ENCODE measurements around the gene BICD2.
"Not testable (repeated sequence)": the region's sequence is repeated elsewhere in the genome, so short reads cannot be mapped to it uniquely, and the experiment has no call there.

Gene BICD2

DNA sequence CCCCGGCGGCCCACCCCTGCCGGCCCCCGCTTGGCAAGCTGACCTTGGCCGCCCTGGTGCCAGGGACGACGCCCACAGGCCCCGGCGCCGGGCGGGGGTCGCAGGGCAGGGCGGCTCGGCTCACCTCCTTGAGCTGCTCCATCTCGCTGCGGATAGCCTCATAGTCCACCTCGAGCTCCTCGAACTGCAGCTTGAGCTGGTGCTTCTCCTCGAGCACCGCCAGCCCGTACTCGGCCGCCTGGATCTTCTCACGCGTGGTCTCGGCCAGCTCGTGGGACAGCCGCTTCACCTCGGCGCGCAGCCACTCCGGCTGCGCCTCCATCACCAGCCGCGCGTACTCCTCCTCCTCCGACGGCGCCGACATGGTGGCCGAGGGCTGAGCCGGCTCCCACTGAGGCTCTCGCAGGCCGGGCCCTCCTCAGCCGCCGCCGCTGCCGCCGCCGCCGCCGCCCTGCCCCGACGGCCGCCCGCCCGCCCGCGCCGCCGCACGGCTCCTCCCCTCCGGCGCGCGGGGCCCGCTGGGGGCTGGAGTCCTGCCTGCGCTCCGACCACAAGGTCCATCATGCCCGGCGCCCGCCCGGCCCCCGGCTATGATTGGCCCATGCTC is at the start of gene BICD2:
Gene BICD2 (minus strand): TSS at position 453 of the 607 bp plus-strand sequence. CDS start 89 bp downstream, at position 364.
- DNase-seq (ENCODE audit: low read depth): no peak

DNA sequence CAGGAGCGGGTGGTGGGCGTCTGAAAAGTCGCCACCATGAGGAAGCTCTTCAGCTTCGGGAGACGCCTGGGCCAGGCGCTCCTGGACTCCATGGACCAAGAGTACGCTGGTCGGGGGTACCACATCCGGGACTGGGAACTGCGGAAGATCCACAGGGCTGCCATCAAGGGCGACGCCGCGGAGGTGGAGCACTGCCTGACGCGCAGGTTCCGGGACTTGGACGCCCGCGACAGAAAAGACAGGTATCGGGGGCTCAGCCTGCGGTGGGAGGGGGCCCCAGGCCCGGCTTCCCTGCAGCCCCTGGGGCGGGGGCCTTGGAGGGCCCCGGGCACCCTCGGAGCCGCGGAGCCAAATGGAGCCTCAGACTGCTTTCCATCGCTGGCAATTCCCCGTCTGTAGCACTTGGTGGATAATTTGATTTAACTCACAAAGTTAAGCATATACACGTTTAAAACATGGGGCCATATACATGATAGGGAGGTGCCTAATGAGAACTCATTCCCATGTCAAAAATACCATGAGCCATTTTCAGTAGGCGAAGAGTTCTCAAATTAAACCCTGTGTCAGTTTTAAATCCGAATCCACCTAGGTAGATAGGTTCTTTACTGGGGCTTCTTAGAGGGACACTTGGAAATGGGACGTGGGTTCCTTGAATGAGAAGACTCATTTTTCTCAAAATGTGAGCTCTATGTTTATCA is 45.1 kb upstream of the BICD2 start:
- not testable (repeated sequence) for DNase-seq (ENCODE audit: low read depth)

DNA sequence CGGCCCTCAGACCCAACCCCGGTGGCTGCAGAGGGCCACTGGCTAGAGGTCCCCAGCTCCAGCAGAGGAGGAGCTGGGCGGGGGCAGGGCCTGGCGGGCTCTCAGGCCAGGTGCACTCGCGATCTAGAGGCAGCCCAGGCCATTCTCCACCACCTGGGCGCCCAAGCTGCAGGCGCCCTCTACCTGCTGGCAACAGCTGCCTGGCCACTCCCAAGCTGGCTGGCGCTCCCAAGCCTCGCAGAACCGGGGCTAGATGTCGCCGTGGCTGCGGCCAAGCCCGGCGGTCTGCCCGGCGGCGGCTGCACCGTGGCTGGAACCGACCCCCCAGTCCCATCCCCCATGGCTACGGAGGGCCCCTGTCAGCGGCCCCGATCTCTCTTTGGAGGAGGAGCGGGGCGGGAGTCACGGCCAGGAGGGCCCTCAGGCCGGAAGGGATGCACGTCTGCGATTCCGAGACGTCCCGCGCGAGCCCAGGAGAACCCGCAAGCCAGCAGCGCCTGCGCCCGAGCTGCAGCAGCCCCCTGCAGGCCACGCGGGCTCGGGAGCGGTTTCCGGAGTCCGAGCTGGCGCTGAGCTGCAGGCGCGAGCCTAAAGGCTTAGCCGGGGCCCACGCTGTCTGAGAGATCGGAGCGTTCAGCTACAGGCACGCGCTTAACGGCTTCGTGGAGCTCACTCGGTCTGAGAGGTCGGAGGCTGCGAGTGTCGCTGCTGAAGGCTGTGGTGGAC is 44.3 kb upstream of the BICD2 start:
- peak; percentile 69 for DNase-seq (ENCODE audit: low read depth)

GRCh38 chr9:92807757-92808725 is 43.4 kb upstream of the BICD2 start:
- peak; percentile 5 for DNase-seq (ENCODE audit: low read depth)

DNA sequence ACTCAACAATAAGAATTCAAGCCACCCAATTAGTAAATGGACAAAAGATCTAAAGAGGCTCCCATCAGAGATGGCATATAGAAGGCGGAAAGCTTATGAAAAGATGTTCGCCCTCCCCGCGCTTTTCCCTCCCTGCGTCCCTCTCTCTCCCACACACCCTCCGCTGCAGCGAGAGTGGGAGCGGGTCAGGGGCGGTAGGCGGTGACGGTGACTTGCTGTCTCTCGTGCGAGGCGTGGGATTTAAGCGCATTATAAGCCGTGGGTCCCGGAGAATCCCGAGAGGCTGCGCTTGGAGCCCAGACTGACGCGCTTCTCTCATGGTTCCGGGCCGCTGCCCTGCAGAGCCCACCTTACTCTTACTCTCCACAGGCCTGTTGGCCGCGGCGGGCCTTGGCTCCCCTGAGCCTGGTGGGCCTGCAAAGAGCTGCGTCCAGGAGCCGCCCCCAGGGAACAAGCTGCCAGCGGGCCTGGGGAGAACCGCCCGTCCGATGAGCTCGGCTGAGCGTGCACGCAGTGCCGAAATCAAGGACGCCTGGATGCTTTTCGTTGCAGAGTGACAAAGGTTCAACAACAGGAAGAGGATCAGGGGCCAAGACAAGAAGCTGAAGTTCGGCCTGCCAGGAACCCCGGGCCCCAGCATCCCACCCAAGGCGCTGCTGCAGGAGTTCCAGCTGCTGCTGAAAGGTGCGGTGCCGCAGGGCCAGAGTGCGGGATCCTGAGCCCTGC is 42.6 kb upstream of the BICD2 start:
- DNase-seq (ENCODE audit: low read depth): no peak

DNA sequence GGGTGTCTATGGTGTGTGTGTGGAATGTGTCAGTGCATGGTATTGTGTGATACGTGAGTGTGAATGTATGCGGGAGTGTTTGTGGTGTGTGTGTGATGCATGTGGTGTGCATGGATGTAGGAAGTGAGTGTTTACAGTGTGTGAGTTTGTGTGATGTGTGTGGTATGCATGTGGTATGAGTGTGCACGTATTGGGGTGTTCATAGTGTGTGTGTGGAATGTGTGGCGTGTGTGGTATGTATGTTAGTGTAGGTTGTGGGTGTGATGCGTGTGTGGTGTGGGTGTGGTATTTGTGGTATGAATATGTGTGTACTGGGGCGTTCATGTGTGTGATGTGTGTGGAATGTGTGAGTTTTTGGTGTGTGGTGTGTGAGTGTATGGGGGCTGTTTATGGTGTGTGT is 40.1 kb upstream of the BICD2 start:
- no peak for DNase-seq (ENCODE audit: low read depth)

DNA sequence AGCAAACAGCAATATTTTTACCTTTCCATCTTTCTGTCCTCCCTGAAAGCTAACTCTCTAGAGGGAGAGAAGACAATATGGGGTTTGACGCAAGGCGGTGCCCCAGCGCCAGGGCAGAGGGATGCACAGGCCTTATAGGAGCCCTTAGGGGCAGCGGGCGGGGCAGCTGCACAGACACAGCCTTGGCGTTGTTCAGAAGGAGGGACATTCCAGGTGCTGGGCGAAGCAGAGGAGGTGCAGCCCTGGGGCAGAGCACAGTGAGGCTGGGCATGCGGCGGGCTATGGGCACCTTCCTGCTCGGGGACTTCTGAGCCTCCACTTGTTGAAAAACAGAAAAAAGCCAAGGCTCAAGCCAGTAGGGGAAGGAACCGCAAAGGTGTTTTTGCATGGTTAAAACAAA is 33.7 kb upstream of the BICD2 start:
- no peak for DNase-seq (ENCODE audit: low read depth)

- DNase-seq (ENCODE audit: low read depth): not testable (repeated sequence)
Observed at GRCh38 chr9:92796337-92796804, 31.7 kb upstream of the BICD2 start.

- DNase-seq (ENCODE audit: low read depth): no peak
Observed at GRCh38 chr9:92795598-92796336, 31.1 kb upstream of the BICD2 start.

- DNase-seq (ENCODE audit: low read depth): no peak
Observed at GRCh38 chr9:92795000-92795399, 30.4 kb upstream of the BICD2 start.

DNA sequence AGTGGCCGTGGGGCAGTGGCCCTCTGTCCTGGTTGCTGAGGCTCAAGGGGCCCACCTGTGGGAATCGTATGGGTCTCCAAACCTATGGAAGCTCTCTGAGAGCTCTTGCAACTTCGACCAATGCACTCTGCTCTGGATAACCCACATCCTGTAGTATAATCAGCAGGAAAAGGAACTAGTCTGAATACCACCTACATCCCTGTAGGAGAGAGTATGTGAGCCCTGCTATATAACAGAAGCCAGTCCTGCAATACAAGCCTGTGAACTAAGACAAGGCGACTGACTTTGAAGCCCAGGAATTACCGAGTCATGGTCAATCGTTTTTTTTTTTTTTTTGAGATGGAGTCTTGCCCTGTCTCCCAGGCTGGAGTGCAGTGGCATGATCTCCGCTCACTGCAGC is 29.8 kb upstream of the BICD2 start:
- DNase-seq (ENCODE audit: low read depth): no peak

DNA sequence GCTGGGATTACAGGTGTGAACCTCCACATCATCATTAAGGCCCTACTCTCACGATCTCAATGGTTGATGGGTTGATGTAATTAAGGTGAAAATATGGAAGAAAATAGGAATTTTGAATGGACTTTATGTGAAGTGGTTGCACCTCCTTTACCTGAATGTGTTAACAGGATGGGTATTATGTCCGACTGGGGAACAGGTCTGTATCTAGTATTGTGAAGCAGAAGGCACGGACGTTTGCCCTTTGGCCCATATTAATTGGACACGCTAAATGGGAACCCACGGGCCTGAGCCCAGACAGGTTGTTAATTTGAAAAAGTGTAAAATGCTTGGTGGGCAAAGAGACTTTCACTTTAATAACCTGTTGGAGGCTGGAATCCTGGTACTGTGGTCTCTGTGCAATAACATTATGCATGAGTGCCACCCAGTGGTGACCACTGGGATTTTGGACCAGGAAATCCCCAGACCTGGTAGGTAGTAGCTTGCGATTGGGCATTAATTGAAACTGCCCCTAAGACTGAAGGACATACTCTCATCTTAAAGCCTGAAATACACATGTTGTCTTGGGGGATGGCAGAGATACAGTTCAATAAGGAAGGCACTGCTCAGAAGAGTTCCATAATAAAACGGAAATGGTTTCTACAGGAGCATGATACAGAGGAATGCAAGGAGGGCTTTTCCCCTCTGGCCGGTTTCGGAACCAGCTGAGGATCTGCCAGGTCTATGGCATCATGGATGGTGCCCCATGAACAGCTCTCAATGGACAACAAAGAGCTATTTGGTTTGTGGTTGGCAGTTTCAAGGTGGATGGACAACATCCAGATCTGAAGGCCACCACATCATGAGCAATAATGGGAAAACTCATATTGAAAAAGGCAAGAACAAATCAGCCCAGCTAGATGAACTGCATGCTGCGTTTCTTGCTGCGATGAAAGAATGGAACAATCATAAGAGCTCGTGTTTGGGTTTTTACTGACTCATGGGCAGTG is 26.2 kb upstream of the BICD2 start:
- peak; percentile 78 for DNase-seq (ENCODE audit: low read depth)

DNA sequence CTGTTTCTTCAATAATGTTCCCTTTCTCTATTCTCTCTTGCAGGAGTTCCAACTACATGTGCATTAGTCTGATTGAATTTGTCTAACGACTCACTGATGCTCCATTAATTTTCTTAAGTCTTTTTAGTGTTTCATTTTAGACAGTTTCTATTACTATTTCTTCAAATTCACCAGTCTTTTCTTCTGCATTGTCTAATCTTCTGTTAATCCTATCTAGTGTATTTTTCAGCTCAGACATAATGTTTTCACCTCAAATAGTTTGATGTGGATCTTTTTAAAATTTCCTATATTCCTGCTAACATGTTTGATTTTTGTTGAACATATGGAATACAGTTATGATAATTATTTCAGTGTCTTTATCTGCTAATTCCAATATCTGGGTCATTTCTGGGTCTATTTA is 21.7 kb upstream of the BICD2 start:
- DNase-seq (ENCODE audit: low read depth): no peak

- DNase-seq (ENCODE audit: low read depth): no peak
Observed at GRCh38 chr9:92781899-92782298, 17.3 kb upstream of the BICD2 start.

GRCh38 chr9:92780206-92780605 is 15.6 kb upstream of the BICD2 start:
- no peak for DNase-seq (ENCODE audit: low read depth)

DNA sequence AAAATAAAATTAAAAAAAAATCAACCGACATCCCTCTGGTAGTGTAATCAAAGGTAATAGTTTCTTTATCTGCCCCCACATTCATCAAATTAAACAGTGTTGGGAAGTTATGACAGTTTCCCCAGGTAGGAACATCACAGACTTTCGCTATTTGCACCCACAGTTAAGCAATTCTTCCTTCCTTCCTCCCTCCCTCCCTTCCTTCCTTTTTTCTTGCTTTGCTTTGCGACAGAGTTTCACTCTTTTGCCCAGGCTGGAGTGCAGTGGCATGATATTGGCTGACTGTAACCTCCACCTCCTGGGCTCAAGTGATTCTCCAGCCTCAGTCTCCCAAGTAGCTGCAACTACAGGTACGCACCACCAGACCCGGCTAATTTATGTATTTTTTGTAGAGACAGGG is 10.8 kb upstream of the BICD2 start:
- DNase-seq (ENCODE audit: low read depth): no peak

DNA sequence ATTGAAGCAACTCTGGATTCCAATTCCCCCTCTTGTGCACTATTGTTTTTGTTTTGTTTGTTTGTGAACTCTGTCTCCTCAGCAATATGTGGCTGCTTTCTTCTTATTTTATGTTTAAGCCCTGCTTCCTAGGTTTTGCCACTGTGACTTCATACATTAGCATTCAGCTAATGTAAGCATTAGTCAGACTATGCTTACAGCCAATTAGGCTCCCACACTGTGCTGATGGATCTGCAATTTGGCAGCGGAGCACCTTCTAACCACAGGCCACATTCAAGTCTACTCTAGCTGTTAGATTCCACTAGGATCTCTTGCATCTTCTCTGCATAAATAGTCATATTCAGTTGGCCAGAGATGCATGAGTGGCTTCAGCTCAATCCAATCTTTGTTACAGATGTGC is 9.6 kb upstream of the BICD2 start:
- peak; percentile 89 for DNase-seq (ENCODE audit: low read depth)

DNA sequence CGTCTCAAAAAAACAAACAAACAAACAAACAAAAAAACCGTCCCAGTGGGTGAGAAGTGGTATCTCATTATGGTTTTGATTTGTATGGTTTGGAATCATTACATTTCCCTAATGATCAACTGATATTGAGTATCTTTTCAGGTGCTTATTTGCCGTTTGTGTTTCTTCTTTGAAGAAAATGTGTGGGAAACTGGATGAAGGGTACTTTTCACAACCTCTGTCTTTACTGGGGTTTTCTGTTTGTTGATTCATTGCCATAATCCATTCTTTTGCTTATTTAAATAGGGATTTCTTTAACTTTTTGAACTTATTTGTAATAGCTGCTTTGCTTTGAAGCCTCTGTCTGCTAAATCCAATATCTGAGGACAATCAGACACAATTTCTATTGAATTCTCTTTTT is 9.2 kb upstream of the BICD2 start:
- DNase-seq (ENCODE audit: low read depth): no peak

DNA sequence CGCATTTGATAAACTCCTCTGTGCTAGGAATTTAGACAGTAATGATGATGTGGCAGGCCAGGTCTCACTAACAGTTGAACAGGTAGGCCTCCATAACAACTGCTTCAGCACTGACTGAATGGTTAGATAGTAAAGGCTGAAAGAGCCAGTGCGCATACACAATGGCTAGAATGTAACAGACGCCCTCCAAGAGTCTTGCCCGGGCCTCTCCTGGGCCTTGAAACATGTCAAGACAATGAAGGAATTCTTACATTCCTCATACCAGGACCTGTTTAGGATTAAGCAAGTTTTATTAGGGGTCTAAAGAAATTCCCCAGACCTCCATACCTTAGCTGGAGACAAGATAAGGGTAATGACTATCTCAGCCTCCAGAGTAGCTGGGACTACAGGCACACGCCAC is 6.7 kb upstream of the BICD2 start:
- no peak for DNase-seq (ENCODE audit: low read depth)

Data from ELR (cell line).